ENCODE results near the gene SEL1L3.

The SEL1L3 gene

GRCh38 chr4:25779021-25779420, 83.8 kb downstream of the SEL1L3 start:
- Mint-ChIP-seq H3K4me1 (peaks cover 11% of the 10 kb centered on the region), H3K4me3 (no peak overlapping the region), H3K27ac (no peak overlapping the region), H3K36me3 (peaks cover 97% of the 10 kb centered on the region), H3K9me3 (no peaks in the 10 kb centered on the region)
- ATAC-seq (no peak), DNase-seq (ENCODE audit: low spot score in 2 of 2) (no peak)

GRCh38 chr4:25776795-25777194, 86.0 kb downstream of the SEL1L3 start:
- DNase-seq (ENCODE audit: low spot score in 2 of 2), result no peak
- no peak for ATAC-seq
- Mint-ChIP-seq H3K4me3 (no peak overlapping the region), H3K9me3 (no peaks in the 10 kb centered on the region), H3K36me3 (peaks cover 91% of the 10 kb centered on the region), H3K27ac (no peak overlapping the region), H3K4me1 (peaks cover 6% of the 10 kb centered on the region)

GRCh38 chr4:25775166-25775565, 87.6 kb downstream of the SEL1L3 start:
- no peaks in the 10 kb centered on the region for H3K9me3 Mint-ChIP-seq
- DNase-seq (ENCODE audit: low spot score in 2 of 2), result no peak
- H3K4me3 Mint-ChIP-seq, result no peak overlapping the region
- peaks cover 2% of the 10 kb centered on the region for H3K4me1 Mint-ChIP-seq
- no peak for ATAC-seq
- no peak overlapping the region for H3K27ac Mint-ChIP-seq
- peaks cover 85% of the 10 kb centered on the region for H3K36me3 Mint-ChIP-seq

GRCh38 chr4:25773358-25773757, 89.4 kb downstream of the SEL1L3 start:
- H3K4me3 Mint-ChIP-seq, result no peak overlapping the region
- peak overlapping the region; percentile 10 for H3K27ac Mint-ChIP-seq
- H3K9me3 Mint-ChIP-seq, result no peaks in the 10 kb centered on the region
- peaks cover 83% of the 10 kb centered on the region for H3K36me3 Mint-ChIP-seq
- no peaks in the 10 kb centered on the region for H3K4me1 Mint-ChIP-seq
- ATAC-seq (no peak), DNase-seq (ENCODE audit: low spot score in 2 of 2) (no peak)

- Mint-ChIP-seq H3K9me3 (no peaks in the 10 kb centered on the region), H3K4me1 (no peaks in the 10 kb centered on the region), H3K27ac (no peak overlapping the region), H3K36me3 (peaks cover 79% of the 10 kb centered on the region), H3K4me3 (no peak overlapping the region)
- ATAC-seq (no peak), DNase-seq (ENCODE audit: low spot score in 2 of 2) (no peak)
Observed at GRCh38 chr4:25771672-25772071, 91.1 kb downstream of the SEL1L3 start.

- ATAC-seq (no peak), DNase-seq (ENCODE audit: low spot score in 2 of 2) (no peak)
- Mint-ChIP-seq H3K4me1 (no peaks in the 10 kb centered on the region), H3K4me3 (no peak overlapping the region), H3K27ac (no peak overlapping the region), H3K9me3 (no peaks in the 10 kb centered on the region), H3K36me3 (peaks cover 79% of the 10 kb centered on the region)
Observed at GRCh38 chr4:25770847-25771246, 91.9 kb downstream of the SEL1L3 start.

- no peak for ATAC-seq
Observed at GRCh38 chr4:25769251-25769650, 93.5 kb downstream of the SEL1L3 start.

GRCh38 chr4:25767877-25768725, 94.7 kb downstream of the SEL1L3 start:
- H3K4me3 Mint-ChIP-seq, result no peak overlapping the region
- no peak overlapping the region for H3K27ac Mint-ChIP-seq
- ATAC-seq, result no peak
- H3K9me3 Mint-ChIP-seq, result no peaks in the 10 kb centered on the region
- H3K36me3 Mint-ChIP-seq, result peaks cover 82% of the 10 kb centered on the region
- no peak for DNase-seq (ENCODE audit: low spot score in 2 of 2)
- no peaks in the 10 kb centered on the region for H3K4me1 Mint-ChIP-seq

More at GRCh38 chr4:25769251-25769650, 93.5 kb downstream of the SEL1L3 start:
- no peaks in the 10 kb centered on the region for H3K4me1 Mint-ChIP-seq
- DNase-seq (ENCODE audit: low spot score in 2 of 2), result no peak
- no peak overlapping the region for H3K4me3 Mint-ChIP-seq
- H3K9me3 Mint-ChIP-seq, result no peaks in the 10 kb centered on the region
- peaks cover 82% of the 10 kb centered on the region for H3K36me3 Mint-ChIP-seq
- H3K27ac Mint-ChIP-seq, result no peak overlapping the region

GRCh38 chr4:25760518-25761157, 102.2 kb downstream of the SEL1L3 start:
- H3K4me3 Mint-ChIP-seq, result no peak overlapping the region
- no peak overlapping the region for H3K27ac Mint-ChIP-seq
- ATAC-seq (no peak), DNase-seq (ENCODE audit: low spot score in 2 of 2) (no peak)
- peaks cover 100% of the 10 kb centered on the region for H3K36me3 Mint-ChIP-seq
- H3K4me1 Mint-ChIP-seq, result no peaks in the 10 kb centered on the region
- peaks cover 4% of the 10 kb centered on the region for H3K9me3 Mint-ChIP-seq

GRCh38 chr4:25760048-25760447, 102.7 kb downstream of the SEL1L3 start:
- Mint-ChIP-seq H3K4me3 (no peak overlapping the region), H3K4me1 (no peaks in the 10 kb centered on the region), H3K36me3 (peaks cover 100% of the 10 kb centered on the region), H3K9me3 (peaks cover 4% of the 10 kb centered on the region), H3K27ac (no peak overlapping the region)
- ATAC-seq, result no peak
- DNase-seq (ENCODE audit: low spot score in 2 of 2), result no peak

- Mint-ChIP-seq H3K9me3 (peaks cover 4% of the 10 kb centered on the region), H3K36me3 (peaks cover 100% of the 10 kb centered on the region), H3K4me1 (no peaks in the 10 kb centered on the region), H3K4me3 (no peak overlapping the region), H3K27ac (no peak overlapping the region)
- ATAC-seq (no peak), DNase-seq (ENCODE audit: low spot score in 2 of 2) (no peak)
Observed at GRCh38 chr4:25759101-25759500, 103.7 kb downstream of the SEL1L3 start.

GRCh38 chr4:25757452-25757851, 105.3 kb downstream of the SEL1L3 start:
- Mint-ChIP-seq H3K36me3 (peaks cover 98% of the 10 kb centered on the region), H3K4me1 (no peaks in the 10 kb centered on the region), H3K27ac (no peak overlapping the region), H3K9me3 (peaks cover 4% of the 10 kb centered on the region), H3K4me3 (no peak overlapping the region)
- DNase-seq (ENCODE audit: low spot score in 2 of 2) (no peak), ATAC-seq (no peak)

GRCh38 chr4:25756503-25756902, 106.3 kb downstream of the SEL1L3 start:
- H3K4me3 Mint-ChIP-seq, result no peak overlapping the region
- H3K4me1 Mint-ChIP-seq, result no peaks in the 10 kb centered on the region
- no peak for DNase-seq (ENCODE audit: low spot score in 2 of 2)
- H3K9me3 Mint-ChIP-seq, result peaks cover 4% of the 10 kb centered on the region
- peaks cover 95% of the 10 kb centered on the region for H3K36me3 Mint-ChIP-seq
- no peak overlapping the region for H3K27ac Mint-ChIP-seq
- ATAC-seq, result no peak

GRCh38 chr4:25755911-25756310, 106.9 kb downstream of the SEL1L3 start:
- ATAC-seq (no peak), DNase-seq (ENCODE audit: low spot score in 2 of 2) (no peak)
- Mint-ChIP-seq H3K36me3 (peaks cover 89% of the 10 kb centered on the region), H3K4me1 (no peaks in the 10 kb centered on the region), H3K4me3 (no peak overlapping the region), H3K9me3 (peaks cover 4% of the 10 kb centered on the region), H3K27ac (no peak overlapping the region)

GRCh38 chr4:25753239-25753638, 109.5 kb downstream of the SEL1L3 start:
- DNase-seq (ENCODE audit: low spot score in 2 of 2), result no peak
- ATAC-seq, result no peak
- H3K27ac Mint-ChIP-seq, result no peak overlapping the region
- H3K4me1 Mint-ChIP-seq, result no peaks in the 10 kb centered on the region
- H3K36me3 Mint-ChIP-seq, result peaks cover 80% of the 10 kb centered on the region
- no peaks in the 10 kb centered on the region for H3K9me3 Mint-ChIP-seq
- H3K4me3 Mint-ChIP-seq, result no peak overlapping the region

- Mint-ChIP-seq H3K36me3 (peaks cover 61% of the 10 kb centered on the region), H3K9me3 (no peaks in the 10 kb centered on the region), H3K4me3 (no peak overlapping the region), H3K27ac (peak overlapping the region; percentile 7), H3K4me1 (no peaks in the 10 kb centered on the region)
- no peak for ATAC-seq
- no peak for DNase-seq (ENCODE audit: low spot score in 2 of 2)
Observed at GRCh38 chr4:25750874-25751273, 111.9 kb downstream of the SEL1L3 start.

Measured in stimulated activated effector memory CD8-positive, alpha-beta T cell treated with anti-CD3 and anti-CD28 coated beads, Interleukin-12 subunit alpha, Interleukin-12 subunit beta, amount 100 ng/mL, for 72 hours (primary cell).